A673 (cell line): ENCODE results near the gene ALX4. TPM values are rescaled to one million over a fixed set of nuclear protein-coding genes. Genes with fewer than 3 reads are reported as not detected.

Source experiments
- BruUV-seq: library from RNA; stranded (reverse); fragments of 400-500 nt; replicated peaks from 2 replicates; lab custom pipeline; 2021; lab: Mats Ljungman, UMichigan
- CTCF ChIA-PET: fragments of 300-600 bp; sonication (Branson Sonifier 250); formaldehyde crosslinking; loops from one replicate; lab custom pipeline; 2022; ENCODE audit warnings: antibody characterized with exemption; lab: Charles Lee
- POLR2A ChIA-PET: fragments of 300-600 bp; sonication (Branson Sonifier 250); formaldehyde crosslinking; loops from one replicate; lab custom pipeline; 2022; ENCODE audit warnings: antibody characterized with exemption; ENCODE audit not compliant: low non-redundant PET; lab: Charles Lee
- DNase-seq: peaks from one replicate; pipeline ENCODE4 v3.0.0-alpha.2; 2015; ENCODE audit warnings: low spot score
- H3K27ac ChIP-seq: fragments of 200-600 bp; sonication (generic); 2 replicates; pipeline ENCODE4 v1.5.1; 2016; ENCODE audit warnings: mixed run types, low read depth, mild to moderate bottlenecking, mixed read lengths, antibody characterized with exemption, low read length; ENCODE audit not compliant: poor library complexity, severe bottlenecking
- H3K27me3 ChIP-seq: fragments of 200-600 bp; sonication (generic); replicated peaks from 2 replicates; pipeline ENCODE4 v1.6.1; 2017; ENCODE audit warnings: mixed run types, low read depth, mild to moderate bottlenecking, mixed read lengths, antibody characterized with exemption, low read length; ENCODE audit not compliant: insufficient read depth, poor library complexity
- H3K36me3 ChIP-seq: fragments of 200-600 bp; sonication (generic); 2 replicates; pipeline ENCODE4 v1.6.1; 2016; ENCODE audit warnings: mixed run types, mild to moderate bottlenecking, mixed read lengths, antibody characterized with exemption, low read length; ENCODE audit not compliant: insufficient read depth, poor library complexity, severe bottlenecking
- H3K4me1 ChIP-seq: fragments of 200-600 bp; sonication (generic); 2 replicates; pipeline ENCODE4 v1.6.1; 2017; ENCODE audit warnings: mixed run types, mild to moderate bottlenecking, mixed read lengths, antibody characterized with exemption, low read length; ENCODE audit not compliant: insufficient read depth, poor library complexity, severe bottlenecking
- H3K4me3 ChIP-seq: fragments of 200-600 bp; sonication (generic); 2 replicates; pipeline ENCODE4 v1.5.1; 2016; ENCODE audit warnings: low read depth, mixed run types, mild to moderate bottlenecking, mixed read lengths, low read length; ENCODE audit not compliant: poor library complexity, severe bottlenecking
- H3K9me3 ChIP-seq: fragments of 200-600 bp; sonication (generic); 2 replicates; pipeline ENCODE4 v1.6.1; 2016; ENCODE audit warnings: mixed run types, low read depth, mild to moderate bottlenecking, mixed read lengths, antibody characterized with exemption, low read length; ENCODE audit not compliant: poor library complexity, severe bottlenecking
- EZH2 ChIP-seq: fragments of 200-600 bp; sonication (generic); IDR thresholded peaks from 2 replicates; pipeline ENCODE4 v1.6.1; 2017; ENCODE audit warnings: borderline replicate concordance, low read depth, mild to moderate bottlenecking, mixed read lengths, antibody characterized with exemption, low read length; ENCODE audit not compliant: poor library complexity, severe bottlenecking
- intact Hi-C: fragments of 100-400 bp; cut with micrococcal nuclease; formaldehyde crosslinking; loops from one replicate; pipeline ENCODE4 v1.10.0; 2022; ENCODE audit not compliant: unreplicated experiment
- total RNA-seq: library from RNA; stranded (reverse); gene quantifications from 2 replicates; pipeline ENCODE4 v1.2.3, GENCODE V29; 2021
- TF ChIP-seq, protein P1 (sequence below): fragments of 300-800, 200-600 bp; sonication (generic); conservative IDR thresholded peaks from 2 replicates; pipeline ENCODE4 v1.5.1; 2017; ENCODE audit warnings: low read depth, mild to moderate bottlenecking, antibody characterized with exemption, low read length, moderate library complexity, mixed read lengths

ALX4 gene
- total RNA-seq, 1 experiment from 2014 or later, result 135 TPM

DNA sequence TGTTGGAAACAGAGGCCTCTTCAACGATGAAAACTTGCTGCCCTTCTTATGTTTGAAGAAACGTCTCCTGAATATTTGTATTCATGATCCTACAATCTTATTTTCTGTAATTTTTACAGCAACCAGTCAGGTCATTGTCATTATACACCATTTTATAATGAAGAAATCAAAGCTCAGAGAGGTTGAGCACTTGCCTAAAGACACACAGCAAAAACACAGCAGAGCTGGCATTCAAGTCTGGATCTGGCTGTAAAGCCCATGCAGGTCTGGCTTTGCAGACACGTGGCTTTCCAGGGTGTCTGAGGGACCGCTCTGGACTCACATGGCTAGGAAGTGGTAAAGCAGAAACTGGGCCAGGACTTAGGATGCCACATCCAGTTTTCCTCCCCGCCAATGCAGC, 15.8 kb upstream of the ALX4 start:
- no peak overlapping the region for H3K4me3 ChIP-seq

DNA sequence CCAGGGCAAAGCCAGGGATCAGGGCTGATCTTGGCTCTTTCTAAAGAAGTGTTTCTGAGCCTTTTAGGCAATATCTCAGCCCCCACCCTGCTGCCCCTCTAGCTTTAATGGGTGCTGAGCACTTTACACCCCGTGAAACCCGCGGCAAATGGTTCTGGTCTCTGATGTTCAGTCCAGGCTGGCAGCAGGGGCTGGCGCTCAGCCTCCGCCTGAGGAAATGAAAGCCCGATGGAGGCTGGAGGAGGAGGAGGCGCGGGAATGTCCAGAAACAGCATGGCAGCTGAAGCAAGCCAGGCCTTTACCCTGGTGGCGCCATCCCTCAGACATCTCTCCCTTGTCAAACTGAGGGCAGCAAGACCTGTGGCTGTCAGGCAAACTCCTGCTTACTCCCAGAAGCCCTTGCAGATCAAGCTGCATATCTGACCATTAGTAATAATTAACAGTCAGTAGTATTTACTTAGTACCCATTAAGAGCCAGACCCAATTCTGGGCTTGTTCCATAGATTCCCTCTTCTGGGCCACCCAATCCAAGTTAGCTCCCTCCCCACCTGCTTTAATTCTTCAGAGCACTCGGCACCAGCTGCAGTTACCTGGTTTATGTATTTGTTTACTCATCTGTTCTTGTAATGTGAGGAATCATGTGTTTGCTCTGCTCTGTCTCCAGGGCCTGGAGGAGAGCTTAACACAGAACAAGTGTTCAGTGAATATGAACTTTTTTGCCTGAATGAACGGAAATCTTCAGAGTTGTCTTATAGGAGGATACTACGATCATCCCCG, 15.0 kb upstream of the ALX4 start:
- Histone ChIP-seq H3K27me3 (no peaks in the 10 kb centered on the region), H3K4me3 (no peak overlapping the region), H3K36me3 (no peaks in the 10 kb centered on the region), H3K4me1 (peaks cover 43% of the 10 kb centered on the region), H3K27ac (no peak overlapping the region), H3K9me3 (no peaks in the 10 kb centered on the region)
- DNase-seq, result no peak
- POLR2A ChIA-PET, result no interaction called here
- intact Hi-C loops, result no loop called here
- CTCF ChIA-PET, result interaction anchor here (0.8 kb wide), 1 partner anchor 191 kb away, joined by 3 read pairs; no protein-coding TSS in a partner anchor
- TF ChIP-seq, protein P1, sequence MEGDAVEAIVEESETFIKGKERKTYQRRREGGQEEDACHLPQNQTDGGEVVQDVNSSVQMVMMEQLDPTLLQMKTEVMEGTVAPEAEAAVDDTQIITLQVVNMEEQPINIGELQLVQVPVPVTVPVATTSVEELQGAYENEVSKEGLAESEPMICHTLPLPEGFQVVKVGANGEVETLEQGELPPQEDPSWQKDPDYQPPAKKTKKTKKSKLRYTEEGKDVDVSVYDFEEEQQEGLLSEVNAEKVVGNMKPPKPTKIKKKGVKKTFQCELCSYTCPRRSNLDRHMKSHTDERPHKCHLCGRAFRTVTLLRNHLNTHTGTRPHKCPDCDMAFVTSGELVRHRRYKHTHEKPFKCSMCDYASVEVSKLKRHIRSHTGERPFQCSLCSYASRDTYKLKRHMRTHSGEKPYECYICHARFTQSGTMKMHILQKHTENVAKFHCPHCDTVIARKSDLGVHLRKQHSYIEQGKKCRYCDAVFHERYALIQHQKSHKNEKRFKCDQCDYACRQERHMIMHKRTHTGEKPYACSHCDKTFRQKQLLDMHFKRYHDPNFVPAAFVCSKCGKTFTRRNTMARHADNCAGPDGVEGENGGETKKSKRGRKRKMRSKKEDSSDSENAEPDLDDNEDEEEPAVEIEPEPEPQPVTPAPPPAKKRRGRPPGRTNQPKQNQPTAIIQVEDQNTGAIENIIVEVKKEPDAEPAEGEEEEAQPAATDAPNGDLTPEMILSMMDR, result no peak
- TF ChIP-seq EZH2, result no peak
- no TSS peak for BruUV-seq

More for the DNA sequence above, 15.8 kb upstream of the ALX4 start:
- ChIA-PET POLR2A (no interaction called here), CTCF (interaction anchor here (1.5 kb wide), 1 partner anchor 192 kb away, joined by 8 read pairs; no protein-coding TSS in a partner anchor)
- BruUV-seq, result no TSS peak
- intact Hi-C loops, result no loop called here
- peaks cover 43% of the 10 kb centered on the region for H3K4me1 ChIP-seq
- no peaks in the 10 kb centered on the region for H3K27me3 ChIP-seq
- no peaks in the 10 kb centered on the region for H3K9me3 ChIP-seq
- no peak for DNase-seq
- no peak overlapping the region for H3K27ac ChIP-seq
- TF ChIP-seq, protein P1, result no peak
- TF ChIP-seq EZH2, result no peak
- H3K36me3 ChIP-seq, result no peaks in the 10 kb centered on the region

DNA sequence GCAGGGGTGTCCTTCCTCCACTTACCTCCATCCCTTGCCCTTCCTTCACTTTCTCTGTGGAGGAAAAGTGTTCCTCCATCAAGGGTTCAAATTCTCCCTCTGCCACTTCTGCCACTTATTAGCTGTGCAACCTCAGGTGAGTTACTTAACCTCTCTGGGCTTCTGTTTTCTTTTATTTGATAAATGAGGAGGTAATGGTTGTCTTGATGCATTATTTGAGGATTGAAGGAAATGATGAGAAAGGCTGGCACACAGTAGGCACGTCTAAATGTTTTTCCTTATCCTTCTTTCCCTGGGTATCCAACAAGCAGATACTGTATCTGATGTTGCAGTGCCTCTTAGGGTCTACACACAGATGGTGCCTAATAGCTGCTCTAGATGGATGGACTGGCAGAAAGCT, 14.3 kb upstream of the ALX4 start:
- TF ChIP-seq, protein P1, result no peak
- TF ChIP-seq EZH2, result no peak
- ChIA-PET POLR2A (no interaction called here), CTCF (interaction anchor here (0.8 kb wide), 1 partner anchor 190 kb away, joined by 3 read pairs; no protein-coding TSS in a partner anchor)
- H3K36me3 ChIP-seq, result no peaks in the 10 kb centered on the region
- BruUV-seq, result no TSS peak
- H3K9me3 ChIP-seq, result no peaks in the 10 kb centered on the region
- no peak for DNase-seq
- peaks cover 43% of the 10 kb centered on the region for H3K4me1 ChIP-seq
- no peak overlapping the region for H3K27ac ChIP-seq
- H3K27me3 ChIP-seq, result no peaks in the 10 kb centered on the region
- intact Hi-C loops, result no loop called here
- no peak overlapping the region for H3K4me3 ChIP-seq
